ENCODE results near the gene FRMD1. TPM values are rescaled to one million over a fixed set of nuclear protein-coding genes. Genes with fewer than 3 reads are reported as not detected.

FRMD1 gene
- total and polyA plus RNA-seq, 2 donors (not counting 1 experiment from before 2014, with no cell fraction given), result not detected

- Histone ChIP-seq H4K20me1 (ENCODE audit: control insufficient read depth, insufficient read depth, low read length, poor library complexity, severe bottlenecking) (no peaks in the 10 kb centered on the region), H3K9ac (ENCODE audit: low read length) (no peak overlapping the region), H3K4me3 (ENCODE audit: control extremely low read depth in 1 of 5, extremely low read depth in 1 of 5, insufficient read depth in 1 of 5, low read depth in 2 of 5, low read length in 4 of 5) (no peak overlapping the region), H3K4me2 (replicated peaks; ENCODE audit: low read depth, low read length, poor library complexity, severe bottlenecking) (no peak overlapping the region), H2AFZ (ENCODE audit: insufficient read depth, low read depth, low read length, poor library complexity, severe bottlenecking) (no peak overlapping the region), H3K4me1 (ENCODE audit: control insufficient read depth in 2 of 2, insufficient read depth in 2 of 2, low read length in 2 of 2) (no peaks in the 10 kb centered on the region), H3K27ac (ENCODE audit: low read length in 2 of 2) (no peak overlapping the region), H3K27me3 (replicated peaks in 1 of 4; ENCODE audit: control extremely low read depth in 1 of 4, control insufficient read depth in 3 of 4, insufficient read depth in 4 of 4, low read length in 3 of 4) (no peaks in the 10 kb centered on the region), H3K79me2 (ENCODE audit: control insufficient read depth, insufficient read depth, low read length) (no peaks in the 10 kb centered on the region), H3K36me3 (replicated peaks in 1 of 2; ENCODE audit: control extremely low read depth in 1 of 2, control insufficient read depth in 1 of 2, extremely low read depth in 1 of 2, insufficient read depth in 2 of 2, low read length in 1 of 2) (no peaks in the 10 kb centered on the region), H3K9me3 (ENCODE audit: control extremely low read depth in 1 of 3, control insufficient read depth in 2 of 3, insufficient read depth in 1 of 3, low read length in 2 of 3) (peaks cover 0 to 52% (median under 1%) of the 10 kb centered on the region in 3 donors)
- intact Hi-C loops (cut with micrococcal nuclease), result no loop called here
- no peaks in the 10 kb centered on the region for H3K9me3 Mint-ChIP-seq (ENCODE audit: insufficient read depth)
- H3K27me3 Mint-ChIP-seq, result no peaks in the 10 kb centered on the region
- ChIA-PET CTCF (no interaction called here), POLR2A (no interaction called here)
- TF ChIP-seq CTCF (IDR thresholded peaks at IDR 0.05) (no peak), EZH2 (IDR thresholded peaks at IDR 0.05; ENCODE audit: borderline replicate concordance, insufficient read depth, low read depth, low read length, poor library complexity, severe bottlenecking) (no peak)
- 88% methylated on average over 20 of the region's 20 CpGs for WGBS (ENCODE audit: insufficient coverage)
- no peak overlapping the region for H3K4me3 Mint-ChIP-seq
- H3K4me1 Mint-ChIP-seq, result no peaks in the 10 kb centered on the region
- H3K27ac Mint-ChIP-seq, result no peak overlapping the region
- no peak for ATAC-seq (ENCODE audit: low read depth)
- no peak for DNase-seq
These were observed 33.0 kb downstream of the FRMD1 start for GRCh38 chr6:168045706-168046620.

- 93% methylated on average over 14 of the region's 19 CpGs for WGBS (ENCODE audit: insufficient coverage)
- H3K9me3 Mint-ChIP-seq (ENCODE audit: insufficient read depth), result no peaks in the 10 kb centered on the region
These were observed 33.8 kb downstream of the FRMD1 start for GRCh38 chr6:168045141-168045691.

More at GRCh38 chr6:168045141-168045691, 33.8 kb downstream of the FRMD1 start:
- TF ChIP-seq EZH2 (IDR thresholded peaks at IDR 0.05; ENCODE audit: borderline replicate concordance, insufficient read depth, low read depth, low read length, poor library complexity, severe bottlenecking) (no peak), CTCF (IDR thresholded peaks at IDR 0.05) (no peak)
- Histone ChIP-seq H3K36me3 (replicated peaks in 1 of 2; ENCODE audit: control extremely low read depth in 1 of 2, control insufficient read depth in 1 of 2, extremely low read depth in 1 of 2, insufficient read depth in 2 of 2, low read length in 1 of 2) (no peaks in the 10 kb centered on the region), H3K4me2 (replicated peaks; ENCODE audit: low read depth, low read length, poor library complexity, severe bottlenecking) (no peak overlapping the region), H3K27ac (ENCODE audit: low read length in 2 of 2) (no peak overlapping the region), H3K9ac (ENCODE audit: low read length) (no peak overlapping the region), H3K4me3 (ENCODE audit: control extremely low read depth in 1 of 5, extremely low read depth in 1 of 5, insufficient read depth in 1 of 5, low read depth in 2 of 5, low read length in 4 of 5) (no peak overlapping the region), H3K27me3 (replicated peaks in 1 of 4; ENCODE audit: control extremely low read depth in 1 of 4, control insufficient read depth in 3 of 4, insufficient read depth in 4 of 4, low read length in 3 of 4) (no peaks in the 10 kb centered on the region), H3K79me2 (ENCODE audit: control insufficient read depth, insufficient read depth, low read length) (no peaks in the 10 kb centered on the region), H2AFZ (ENCODE audit: insufficient read depth, low read depth, low read length, poor library complexity, severe bottlenecking) (no peak overlapping the region), H3K4me1 (ENCODE audit: control insufficient read depth in 2 of 2, insufficient read depth in 2 of 2, low read length in 2 of 2) (no peaks in the 10 kb centered on the region), H3K9me3 (ENCODE audit: control extremely low read depth in 1 of 3, control insufficient read depth in 2 of 3, insufficient read depth in 1 of 3, low read length in 2 of 3) (peaks cover 0 to 59% (median 6%) of the 10 kb centered on the region in 3 donors), H4K20me1 (ENCODE audit: control insufficient read depth, insufficient read depth, low read length, poor library complexity, severe bottlenecking) (no peaks in the 10 kb centered on the region)
- Mint-ChIP-seq H3K27me3 (no peaks in the 10 kb centered on the region), H3K4me3 (no peak overlapping the region), H3K4me1 (no peaks in the 10 kb centered on the region), H3K27ac (no peak overlapping the region)
- intact Hi-C loops (cut with micrococcal nuclease), result no loop called here
- DNase-seq (no peak), ATAC-seq (ENCODE audit: low read depth) (no peak)
- ChIA-PET CTCF (no interaction called here), POLR2A (no interaction called here)
